Psoas muscle (tissue), 8 donors: ENCODE data around the gene VSTM1. TPM values are rescaled to one million over a fixed set of nuclear protein-coding genes. Genes with fewer than 3 reads are reported as not detected.

Experiments
- ATAC-seq, 4 donors: fragments of 200-7000 bp; cut with Tn5 transposase; one replicate each; pipeline ENCODE4 v1.9.1; 2020; ENCODE audit warnings: moderate library complexity in 3 of 4, mild to moderate bottlenecking in 2 of 4
- DNase-seq, 2 donors: peaks; one replicate each; pipeline ENCODE4 v3.0.0-alpha.2; 2020
- H3K27ac ChIP-seq: fragments of 200-600 bp; one replicate; pipeline ENCODE4 v1.8.0; 2022
- H3K27me3 ChIP-seq, 3 donors: fragments of 200-600 bp in 1 of 3; one replicate each; pipeline versions ENCODE4 v1.6.1 to v1.8.0; 2013 to 2022; ENCODE audit warnings: low read length in 2 of 3, mild to moderate bottlenecking in 2 of 3, moderate library complexity in 1 of 3; ENCODE audit not compliant: insufficient read depth in 3 of 3
- H3K36me3 ChIP-seq, 2 donors: fragments of 200-600 bp in 1 of 2; one replicate each; pipeline versions ENCODE4 v1.6.1 to v1.8.0; 2013 to 2022; ENCODE audit warnings: low read depth in 1 of 2, mild to moderate bottlenecking in 1 of 2, moderate library complexity in 1 of 2; ENCODE audit not compliant: insufficient read depth in 1 of 2
- H3K4me1 ChIP-seq: fragments of 200-600 bp; one replicate; pipeline ENCODE4 v1.8.0; 2022
- H3K4me3 ChIP-seq: fragments of 200-600 bp; one replicate; pipeline ENCODE4 v1.8.0; 2022; ENCODE audit warnings: mild to moderate bottlenecking
- H3K9me3 ChIP-seq: fragments of 200-600 bp; one replicate; pipeline ENCODE4 v1.8.0; 2022
- WGBS, 3 donors: extraction: QIAGEN DNeasy Blood & Tissue Kit; methylation state at CpG; one replicate each; pipeline versions ENCODE4 v1.1.6 to v1.1.7; 2013; 5-methylcytosine and 5-hydroxymethylcytosine counted together
- intact Hi-C, 2 donors: fragments of 100-400 bp; cut with DNase I; formaldehyde crosslinking; loops; one replicate each; pipeline versions ENCODE4 v1.11.0 to v1.14.2; 2022
- polyA plus RNA-seq, 3 donors: library from polyadenylated mRNA; stranded (reverse); fragments of 200-250 nt; gene quantifications; one replicate each; pipeline ENCODE4 v1.2.3, GENCODE V29; 2013
- total RNA-seq, 4 donors: library from RNA; stranded (reverse); fragmentation: NEBNext Ultra II Directional in 2 of 4; extraction: Animal tissue kit (Norgen Biotek cat#: 25700) in 2 of 4; gene quantifications; one replicate each; pipeline versions ENCODE4 v1.2.1 to v1.2.4, GENCODE V29; 2021 to 2023
- TF ChIP-seq, protein P1 (sequence below): fragments of 200-600 bp; IDR thresholded peaks from one replicate; pipeline ENCODE4 v1.8.0; 2022; ENCODE audit warnings: antibody characterized with exemption
- donor health status: healthy with polysubstance abuse.
- donor health status: DM: no; HTN: no; CAD: no; lungs with moderate emphysema.
- donor health status: Bipolar disorder and iron deficiency.
- donor health status: healthy.
- donor health status: DM: yes; HTN: yes; CAD: no.
- donor health status: DM: no; HTN: no; CAD: no.
- donor health status: DM: no; HTN: no; CAD: no.
- donor health status: DM: yes; HTN: yes; CAD: no.

Gene VSTM1
- total and polyA plus RNA-seq, 7 donors: not detected

DNA sequence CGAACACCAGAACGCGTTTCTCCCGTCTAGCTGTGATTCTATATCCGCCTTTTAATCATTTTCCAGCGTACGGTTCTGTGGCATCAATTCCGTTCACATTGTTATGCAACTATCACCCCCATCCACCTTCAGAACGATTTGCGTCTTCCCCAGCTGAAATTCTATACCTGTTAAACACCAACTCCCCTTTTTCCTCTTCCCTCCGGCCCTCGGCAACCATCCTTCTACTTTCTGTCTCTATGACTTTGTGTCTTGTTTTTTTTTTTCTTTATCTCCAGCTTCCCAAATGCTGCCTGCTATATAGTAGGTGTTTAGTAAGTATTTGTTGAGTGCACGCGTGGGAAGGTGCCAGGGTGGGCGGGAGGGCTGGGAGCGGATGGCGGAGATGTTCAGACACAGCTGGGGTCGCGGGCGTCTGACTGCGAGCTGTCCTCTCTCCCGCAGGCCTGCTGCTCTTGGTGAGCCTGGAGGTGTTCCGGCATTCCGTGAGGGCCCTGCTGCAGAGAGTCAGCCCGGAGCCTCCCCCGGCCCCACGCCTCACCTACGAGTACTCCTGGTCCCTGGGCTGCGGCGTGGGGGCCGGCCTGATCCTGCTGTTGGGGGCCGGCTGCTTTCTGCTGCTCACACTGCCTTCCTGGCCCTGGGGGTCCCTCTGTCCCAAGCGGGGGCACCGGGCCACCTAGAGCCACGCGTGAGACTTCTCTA, 52.0 kb downstream of the VSTM1 start:
- H3K27ac ChIP-seq: no peak overlapping the region
- TF ChIP-seq, protein P1, sequence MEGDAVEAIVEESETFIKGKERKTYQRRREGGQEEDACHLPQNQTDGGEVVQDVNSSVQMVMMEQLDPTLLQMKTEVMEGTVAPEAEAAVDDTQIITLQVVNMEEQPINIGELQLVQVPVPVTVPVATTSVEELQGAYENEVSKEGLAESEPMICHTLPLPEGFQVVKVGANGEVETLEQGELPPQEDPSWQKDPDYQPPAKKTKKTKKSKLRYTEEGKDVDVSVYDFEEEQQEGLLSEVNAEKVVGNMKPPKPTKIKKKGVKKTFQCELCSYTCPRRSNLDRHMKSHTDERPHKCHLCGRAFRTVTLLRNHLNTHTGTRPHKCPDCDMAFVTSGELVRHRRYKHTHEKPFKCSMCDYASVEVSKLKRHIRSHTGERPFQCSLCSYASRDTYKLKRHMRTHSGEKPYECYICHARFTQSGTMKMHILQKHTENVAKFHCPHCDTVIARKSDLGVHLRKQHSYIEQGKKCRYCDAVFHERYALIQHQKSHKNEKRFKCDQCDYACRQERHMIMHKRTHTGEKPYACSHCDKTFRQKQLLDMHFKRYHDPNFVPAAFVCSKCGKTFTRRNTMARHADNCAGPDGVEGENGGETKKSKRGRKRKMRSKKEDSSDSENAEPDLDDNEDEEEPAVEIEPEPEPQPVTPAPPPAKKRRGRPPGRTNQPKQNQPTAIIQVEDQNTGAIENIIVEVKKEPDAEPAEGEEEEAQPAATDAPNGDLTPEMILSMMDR: no peak
- WGBS, 3 donors: 51 to 56% (median 54%) methylated on average over 28 to 36 of the region's 36 CpGs
- no peaks in the 10 kb centered on the region for H3K36me3 ChIP-seq
- intact Hi-C loops: no loop called here
- no peaks in the 10 kb centered on the region for H3K27me3 ChIP-seq
- DNase-seq: no peak
- no peaks in the 10 kb centered on the region for H3K9me3 ChIP-seq
- ATAC-seq: no peak
- H3K4me1 ChIP-seq: no peaks in the 10 kb centered on the region
- H3K4me3 ChIP-seq: no peak overlapping the region

DNA sequence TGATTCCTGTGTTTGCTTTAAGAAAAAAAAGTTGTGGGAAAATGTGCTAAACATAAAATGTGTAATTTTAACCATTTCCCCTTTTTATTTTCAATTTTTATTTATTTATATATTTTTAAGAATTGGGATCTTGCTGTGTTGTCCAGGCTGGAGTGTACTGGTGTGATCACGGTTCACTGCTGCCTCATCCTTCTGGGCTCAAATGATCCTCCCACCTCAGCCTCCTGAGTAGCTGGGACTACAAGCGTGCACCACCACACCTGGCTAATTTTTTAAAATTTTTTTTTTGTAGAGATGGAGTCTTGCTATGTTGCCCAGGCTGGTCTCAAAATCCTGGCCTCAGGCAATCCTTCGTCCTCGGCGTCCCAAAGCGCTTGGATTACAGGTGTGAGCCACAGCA, 53.2 kb downstream of the VSTM1 start:
- Histone ChIP-seq H3K36me3 (no peaks in the 10 kb centered on the region), H3K9me3 (no peaks in the 10 kb centered on the region), H3K27ac (no peak overlapping the region), H3K4me3 (no peak overlapping the region), H3K27me3 (no peaks in the 10 kb centered on the region), H3K4me1 (no peaks in the 10 kb centered on the region)
- intact Hi-C loops: no loop called here
- DNase-seq: no peak
- 86 to 92% (median 92%) methylated on average over 6 of the region's 6 CpGs for WGBS, 3 donors
- TF ChIP-seq, protein P1: no peak
- no peak for ATAC-seq

DNA sequence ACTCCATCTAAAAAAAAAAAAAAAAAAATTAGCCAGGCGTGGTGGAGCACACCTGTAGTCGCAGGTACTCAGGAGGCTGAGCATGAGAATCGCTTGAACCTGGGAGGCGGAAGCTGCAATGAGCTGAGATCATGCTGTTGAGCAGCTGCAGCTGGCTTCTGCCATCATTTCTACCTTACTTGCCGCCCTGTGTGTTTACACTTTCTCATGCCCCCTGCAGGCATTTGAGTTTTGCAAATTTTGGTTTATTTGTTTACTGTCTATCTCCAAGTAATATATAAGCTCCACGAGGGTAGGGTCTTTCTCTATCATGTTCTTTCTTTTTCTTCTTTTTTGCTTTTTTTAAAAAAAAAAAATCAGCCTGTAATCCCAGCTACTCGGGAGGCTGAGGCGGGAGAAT, 54.3 kb downstream of the VSTM1 start:
- ATAC-seq: no peak
- Histone ChIP-seq H3K27me3 (no peaks in the 10 kb centered on the region), H3K9me3 (no peaks in the 10 kb centered on the region), H3K27ac (no peak overlapping the region), H3K4me3 (no peak overlapping the region), H3K4me1 (no peaks in the 10 kb centered on the region), H3K36me3 (peaks cover 0 to 3% of the 10 kb centered on the region in 2 donors)
- WGBS, 3 donors: 83 to 91% (median 85%) methylated on average over 8 of the region's 8 CpGs
- DNase-seq: no peak
- intact Hi-C loops: no loop called here
- TF ChIP-seq, protein P1: no peak

DNA sequence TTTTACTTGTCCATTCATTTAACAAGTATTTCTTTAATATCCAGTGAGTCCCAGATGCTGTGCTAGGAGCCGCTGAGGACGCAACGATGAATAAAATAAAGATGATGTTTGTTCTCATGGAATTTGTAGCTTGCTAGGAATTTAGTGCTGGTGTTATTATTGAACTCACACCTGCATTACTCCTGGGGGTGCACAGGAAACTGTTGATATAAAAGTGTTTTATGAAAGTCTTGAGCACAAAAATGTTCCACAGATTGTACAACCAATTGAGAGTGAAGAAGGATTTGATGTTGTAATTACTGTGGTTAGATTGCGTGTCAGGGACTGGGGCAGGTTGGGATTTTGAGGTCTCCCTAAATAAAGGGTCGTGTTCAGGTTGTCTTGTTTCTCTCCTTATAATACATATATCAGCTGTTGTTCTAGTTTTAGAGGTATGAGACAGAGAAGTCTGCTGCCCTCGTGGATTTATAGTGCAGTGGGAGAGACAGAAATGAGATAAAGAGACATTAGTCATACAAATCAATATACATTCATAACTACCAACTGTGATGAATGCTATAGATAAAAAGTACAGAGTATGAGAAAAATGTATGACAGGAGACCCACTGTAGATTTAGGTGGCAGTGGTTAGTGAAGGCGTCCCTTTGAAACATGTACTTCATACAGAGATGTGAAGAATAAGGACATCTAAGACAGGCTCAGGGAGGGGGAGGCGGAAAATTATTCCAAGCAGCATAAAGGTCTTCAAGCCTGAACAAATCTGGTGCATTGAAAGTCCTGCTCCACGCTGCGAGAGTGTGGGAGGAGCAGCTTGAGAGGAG, 61.0 kb downstream of the VSTM1 start:
- no peaks in the 10 kb centered on the region for H3K4me1 ChIP-seq
- no peak for DNase-seq
- 70 to 73% (median 71%) methylated on average over 10 of the region's 10 CpGs for WGBS, 3 donors
- TF ChIP-seq, protein P1: no peak
- H3K9me3 ChIP-seq: no peaks in the 10 kb centered on the region
- H3K27ac ChIP-seq: no peak overlapping the region
- intact Hi-C loops: no loop called here
- ATAC-seq: no peak
- H3K4me3 ChIP-seq: no peak overlapping the region
- H3K27me3 ChIP-seq: no peaks in the 10 kb centered on the region
- peaks cover 4 to 53% of the 10 kb centered on the region in 2 donors for H3K36me3 ChIP-seq
